Thyroid gland (tissue), 4 donors: Measurements from ENCODE around the gene CCDC87. TPM values are rescaled to one million over a fixed set of nuclear protein-coding genes. Genes with fewer than 3 reads are reported as not detected.
"Not testable (repeated sequence)": the region's sequence is repeated elsewhere in the genome, so short reads cannot be mapped to it uniquely, and the experiment has no call there.

ENCODE experiments used
- DNase-seq, 2 donors: peaks; one replicate each; pipeline ENCODE4 v3.0.0-alpha.2; 2019
- H3K27ac ChIP-seq, 3 donors: fragments of 200-600 bp; sonication (generic); 1 replicate in 2 of 3; 2 replicates in 1 of 3; pipeline ENCODE4 v1.5.1; 2016 to 2019; ENCODE audit warnings: mild to moderate bottlenecking in 1 of 3, moderate library complexity in 1 of 3
- H3K27me3 ChIP-seq: fragments of 200-600 bp; sonication (generic); one replicate; pipeline ENCODE4 v1.5.1; 2019
- H3K36me3 ChIP-seq, 2 donors: fragments of 200-600 bp; sonication (generic); one replicate each; pipeline ENCODE4 v1.5.1; 2016 to 2019
- H3K4me1 ChIP-seq, 2 donors: fragments of 200-600 bp; sonication (generic); one replicate each; pipeline ENCODE4 v1.5.1; 2017 to 2019
- H3K4me3 ChIP-seq, 3 donors: fragments of 200-600 bp; sonication (generic); replicated peaks in 1 of 3; 1 replicate in 2 of 3; 2 replicates in 1 of 3; pipeline ENCODE4 v1.5.1; 2016; ENCODE audit warnings: mild to moderate bottlenecking in 1 of 3
- H3K9me3 ChIP-seq: fragments of 200-600 bp; sonication (generic); one replicate; pipeline ENCODE4 v1.5.1; 2017
- CTCF ChIP-seq, 6 experiments: fragments of 200-600 bp in 3 of 6; fragments of 450-650 bp in 3 of 6; sonication (generic) in 3 of 6; IDR thresholded peaks; one replicate each; pipeline ENCODE4 v1.5.1; 2016 to 2019; ENCODE audit warnings: antibody characterized with exemption in 6 of 6, mild to moderate bottlenecking in 2 of 6, inconsistent platforms in 1 of 6, moderate library complexity in 1 of 6
- POLR2A ChIP-seq, 2 donors: fragments of 450-650 bp; IDR thresholded peaks; one replicate each; pipeline ENCODE4 v1.6.1; 2017; ENCODE audit warnings: antibody characterized with exemption in 2 of 2, mild to moderate bottlenecking in 2 of 2, moderate library complexity in 1 of 2
- WGBS, 2 donors: methylation state at CpG; one replicate each; pipeline ENCODE4 v1.1.5; 2017; 5-methylcytosine and 5-hydroxymethylcytosine counted together
- intact Hi-C: fragments of 100-400 bp; cut with DNase I; formaldehyde crosslinking; loops from one replicate; pipeline ENCODE4 v1.15.1; 2023
- total RNA-seq, 4 donors: library from RNA; depleted of rRNA; stranded (reverse); fragments of >200 nt; gene quantifications; one replicate each; pipeline ENCODE4 v1.2.3, GENCODE V29; 2016

Gene CCDC87
- total RNA-seq, 4 donors from 2014 or later = 0.92 to 2.1 (median 1.1) TPM

- Histone ChIP-seq H3K4me3 (no peak overlapping the region), H3K27me3 (no peaks in the 10 kb centered on the region), H3K4me1 (peaks cover 0 to 7% of the 10 kb centered on the region in 2 donors), H3K9me3 (no peaks in the 10 kb centered on the region), H3K36me3 (peaks cover 9 to 10% of the 10 kb centered on the region in 2 donors), H3K27ac (no peak overlapping the region)
- intact Hi-C loops = no loop called here
- WGBS, 2 donors = 69 to 80% methylated on average over 4 of the region's 4 CpGs
- TF ChIP-seq CTCF (IDR thresholded peaks at IDR 0.05) = no peak
- no peak for TF ChIP-seq POLR2A (IDR thresholded peaks at IDR 0.05)
- DNase-seq = no peak
Measured at GRCh38 chr11:66609721-66610617, 17.1 kb upstream of the CCDC87 start.

GRCh38 chr11:66607126-66607834, 14.4 kb upstream of the CCDC87 start:
- H3K36me3 ChIP-seq = peaks cover 9 to 13% of the 10 kb centered on the region in 2 donors
- 46 to 71% methylated on average over 8 of the region's 8 CpGs for WGBS, 2 donors
- no peak for TF ChIP-seq CTCF (IDR thresholded peaks at IDR 0.05)
- DNase-seq = peak; percentile 20 to 46
- H3K27ac ChIP-seq = peak overlapping the region; percentile 28 to 63 (median 32)
- no peaks in the 10 kb centered on the region for H3K9me3 ChIP-seq
- peaks cover 0 to 7% of the 10 kb centered on the region in 2 donors for H3K4me1 ChIP-seq
- no peaks in the 10 kb centered on the region for H3K27me3 ChIP-seq
- intact Hi-C loops = no loop called here
- no peak overlapping the region for H3K4me3 ChIP-seq

GRCh38 chr11:66606608-66607007, 13.7 kb upstream of the CCDC87 start:
- DNase-seq, H3K27me3 ChIP-seq, H3K9me3 ChIP-seq, H3K4me1 ChIP-seq, H3K4me3 ChIP-seq, intact Hi-C loops: not testable (repeated sequence)
- Histone ChIP-seq H3K27ac (peak overlapping the region in 2 of 3 donors; percentile 28 to 63), H3K36me3 (peaks cover 9 to 13% of the 10 kb centered on the region in 2 donors)
- 96 to 100% methylated on average over 3 of the region's 3 CpGs for WGBS, 2 donors

- no peak for TF ChIP-seq CTCF (IDR thresholded peaks at IDR 0.05)
- Histone ChIP-seq H3K9me3 (no peaks in the 10 kb centered on the region), H3K4me1 (peaks cover 0 to 7% of the 10 kb centered on the region in 2 donors), H3K27ac (no peak overlapping the region), H3K36me3 (peaks cover 9 to 13% of the 10 kb centered on the region in 2 donors), H3K27me3 (no peaks in the 10 kb centered on the region), H3K4me3 (no peak overlapping the region)
- no peak for DNase-seq
- intact Hi-C loops = no loop called here
- 91% methylated on average over 5 of the region's 5 CpGs for WGBS, 2 donors
Measured at GRCh38 chr11:66604155-66604554, 11.3 kb upstream of the CCDC87 start.

- H3K4me3 ChIP-seq = no peak overlapping the region
- no peaks in the 10 kb centered on the region for H3K27me3 ChIP-seq
- H3K9me3 ChIP-seq = no peaks in the 10 kb centered on the region
- no peak overlapping the region for H3K27ac ChIP-seq
- peaks cover 9 to 13% of the 10 kb centered on the region in 2 donors for H3K36me3 ChIP-seq
- H3K4me1 ChIP-seq = peaks cover 0 to 7% of the 10 kb centered on the region in 2 donors
- TF ChIP-seq POLR2A (IDR thresholded peaks at IDR 0.05) (no peak), CTCF (IDR thresholded peaks at IDR 0.05) (no peak)
- DNase-seq = no peak
- WGBS, 2 donors = 100% methylated on average over 6 of the region's 6 CpGs; no CpG with 5 or more reads in 1 of the 2 donors
- intact Hi-C loops = no loop called here
Measured at GRCh38 chr11:66603072-66603471, 10.2 kb upstream of the CCDC87 start.
